ENCODE measurements around the gene GBP6.

DNA sequence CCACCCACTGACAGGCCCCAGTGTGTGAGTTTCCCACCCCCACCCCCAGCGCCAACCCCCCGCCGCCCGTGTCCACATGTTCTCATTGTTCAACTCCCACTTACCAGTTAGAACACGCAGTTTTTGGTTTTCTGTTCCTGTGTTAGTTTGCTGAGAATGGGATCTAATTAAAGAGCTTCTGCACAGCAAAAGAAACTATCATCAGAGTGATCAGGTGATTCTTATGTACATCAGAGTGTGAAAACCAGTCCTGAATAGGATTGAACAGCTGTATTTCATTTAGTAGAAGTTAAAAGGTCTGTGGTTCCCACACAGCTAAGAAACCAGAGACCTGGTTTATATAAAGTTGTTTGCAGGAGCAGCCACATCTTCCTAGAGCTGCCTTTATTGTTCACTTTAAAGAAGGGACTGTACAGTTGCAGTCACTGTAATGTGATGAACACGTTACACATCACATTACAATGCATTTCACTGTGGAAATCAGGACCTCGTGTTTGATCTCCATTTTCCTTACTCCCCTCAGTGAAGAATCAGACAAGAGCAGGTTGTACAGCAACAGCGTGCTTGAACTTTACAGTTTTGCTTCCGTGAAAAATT is 1.2 kb downstream of the GBP6 start:
- TF ChIP-seq, protein P1, sequence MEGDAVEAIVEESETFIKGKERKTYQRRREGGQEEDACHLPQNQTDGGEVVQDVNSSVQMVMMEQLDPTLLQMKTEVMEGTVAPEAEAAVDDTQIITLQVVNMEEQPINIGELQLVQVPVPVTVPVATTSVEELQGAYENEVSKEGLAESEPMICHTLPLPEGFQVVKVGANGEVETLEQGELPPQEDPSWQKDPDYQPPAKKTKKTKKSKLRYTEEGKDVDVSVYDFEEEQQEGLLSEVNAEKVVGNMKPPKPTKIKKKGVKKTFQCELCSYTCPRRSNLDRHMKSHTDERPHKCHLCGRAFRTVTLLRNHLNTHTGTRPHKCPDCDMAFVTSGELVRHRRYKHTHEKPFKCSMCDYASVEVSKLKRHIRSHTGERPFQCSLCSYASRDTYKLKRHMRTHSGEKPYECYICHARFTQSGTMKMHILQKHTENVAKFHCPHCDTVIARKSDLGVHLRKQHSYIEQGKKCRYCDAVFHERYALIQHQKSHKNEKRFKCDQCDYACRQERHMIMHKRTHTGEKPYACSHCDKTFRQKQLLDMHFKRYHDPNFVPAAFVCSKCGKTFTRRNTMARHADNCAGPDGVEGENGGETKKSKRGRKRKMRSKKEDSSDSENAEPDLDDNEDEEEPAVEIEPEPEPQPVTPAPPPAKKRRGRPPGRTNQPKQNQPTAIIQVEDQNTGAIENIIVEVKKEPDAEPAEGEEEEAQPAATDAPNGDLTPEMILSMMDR (IDR thresholded peaks at IDR 0.05) = no peak
- TF ChIP-seq POLR2A (IDR thresholded peaks at IDR 0.05) (no peak), POLR2AphosphoS5 (IDR thresholded peaks at IDR 0.05) (no peak)

Measured in breast epithelium (tissue), 3 donors.